ENCODE measurements around the gene ARHGEF28.
A peak's percentile ranks its signal among the peaks of the same experiment; 100 is the strongest.

ARHGEF28 gene

GRCh38 chr5:73938280-73938937 is 312.4 kb downstream of the ARHGEF28 start:
- no peak for DNase-seq (ENCODE audit: low read depth in 2 of 2)

- DNase-seq (ENCODE audit: low read depth in 2 of 2): no peak
Measured at GRCh38 chr5:73938938-73939320, 312.9 kb downstream of the ARHGEF28 start.

- DNase-seq (ENCODE audit: low read depth in 2 of 2): no peak
Measured at GRCh38 chr5:73939557-73939956, 313.6 kb downstream of the ARHGEF28 start.

GRCh38 chr5:73940026-73940425 is 314.0 kb downstream of the ARHGEF28 start:
- no peak for DNase-seq (ENCODE audit: low read depth in 2 of 2)

GRCh38 chr5:73940801-73941200 is 314.8 kb downstream of the ARHGEF28 start:
- DNase-seq (ENCODE audit: low read depth in 2 of 2): no peak

- DNase-seq (ENCODE audit: low read depth in 2 of 2): no peak
Measured at GRCh38 chr5:73942783-73943182, 316.8 kb downstream of the ARHGEF28 start.

GRCh38 chr5:73943397-73943796 is 317.4 kb downstream of the ARHGEF28 start:
- DNase-seq (ENCODE audit: low read depth in 2 of 2): no peak

- no peak for DNase-seq (ENCODE audit: low read depth in 2 of 2)
Measured at GRCh38 chr5:73944581-73944980, 318.6 kb downstream of the ARHGEF28 start.

GRCh38 chr5:73945505-73945904 is 319.5 kb downstream of the ARHGEF28 start:
- peak in 1 of 2 donors; percentile 4 for DNase-seq (ENCODE audit: low read depth in 2 of 2)

- DNase-seq (ENCODE audit: low read depth in 2 of 2): no peak
Measured at GRCh38 chr5:73946278-73946677, 320.3 kb downstream of the ARHGEF28 start.

- no peak for DNase-seq (ENCODE audit: low read depth in 2 of 2)
Measured at GRCh38 chr5:73946919-73947602, 321.1 kb downstream of the ARHGEF28 start.

GRCh38 chr5:73947906-73948640 is 322.1 kb downstream of the ARHGEF28 start:
- DNase-seq (ENCODE audit: low read depth in 2 of 2): no peak

- no peak for DNase-seq (ENCODE audit: low read depth in 2 of 2)
Measured at GRCh38 chr5:73948720-73949119, 322.7 kb downstream of the ARHGEF28 start.

GRCh38 chr5:73950441-73950873 is 324.5 kb downstream of the ARHGEF28 start:
- DNase-seq (ENCODE audit: low read depth in 2 of 2): no peak

- DNase-seq (ENCODE audit: low read depth in 2 of 2): no peak
Measured at GRCh38 chr5:73950912-73951430, 325.0 kb downstream of the ARHGEF28 start.

- no peak for DNase-seq (ENCODE audit: low read depth in 2 of 2)
Measured at GRCh38 chr5:73952872-73953271, 326.9 kb downstream of the ARHGEF28 start.

GRCh38 chr5:73954381-73954780 is 328.4 kb downstream of the ARHGEF28 start:
- DNase-seq (ENCODE audit: low read depth in 2 of 2): no peak

GRCh38 chr5:73955271-73955846 is 329.4 kb downstream of the ARHGEF28 start:
- no peak for DNase-seq (ENCODE audit: low read depth in 2 of 2)

- DNase-seq (ENCODE audit: low read depth in 2 of 2): no peak
Measured at GRCh38 chr5:73957397-73958001, 331.5 kb downstream of the ARHGEF28 start.

- no peak for DNase-seq (ENCODE audit: low read depth in 2 of 2)
Measured at GRCh38 chr5:73958037-73958436, 332.0 kb downstream of the ARHGEF28 start.

- DNase-seq (ENCODE audit: low read depth in 2 of 2): no peak
Measured at GRCh38 chr5:73960023-73960422, 334.0 kb downstream of the ARHGEF28 start.

- no peak for DNase-seq (ENCODE audit: low read depth in 2 of 2)
Measured at GRCh38 chr5:73960426-73960825, 334.4 kb downstream of the ARHGEF28 start.
